ENCODE data around the gene PCED1B. TPM values are rescaled to one million over a fixed set of nuclear protein-coding genes. Genes with fewer than 3 reads are reported as not detected.

The PCED1B gene
- total RNA-seq, 1 donor from 2014 or later, result 7.6 TPM

DNA sequence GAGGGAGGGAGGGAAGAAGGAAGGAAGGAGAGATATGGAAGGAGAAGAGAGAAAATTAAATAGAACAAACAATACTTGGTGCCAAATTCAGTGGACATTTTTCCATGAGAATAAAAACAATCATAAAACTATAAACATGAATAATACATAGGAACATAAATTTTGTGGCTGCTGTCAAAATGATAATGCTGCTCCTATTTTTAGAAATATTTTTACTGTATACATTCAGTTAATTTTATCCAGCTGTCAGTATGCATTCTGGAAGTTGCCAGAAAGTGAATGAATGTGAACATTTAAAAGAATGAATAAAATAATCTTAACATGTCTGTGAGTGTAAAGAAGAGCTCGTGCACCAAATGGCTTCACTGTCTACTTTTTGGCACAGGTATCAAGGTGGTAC is 13.9 kb upstream of the PCED1B start:
- H3K27me3 ChIP-seq, result no peaks in the 10 kb centered on the region
- TF ChIP-seq, protein P1, sequence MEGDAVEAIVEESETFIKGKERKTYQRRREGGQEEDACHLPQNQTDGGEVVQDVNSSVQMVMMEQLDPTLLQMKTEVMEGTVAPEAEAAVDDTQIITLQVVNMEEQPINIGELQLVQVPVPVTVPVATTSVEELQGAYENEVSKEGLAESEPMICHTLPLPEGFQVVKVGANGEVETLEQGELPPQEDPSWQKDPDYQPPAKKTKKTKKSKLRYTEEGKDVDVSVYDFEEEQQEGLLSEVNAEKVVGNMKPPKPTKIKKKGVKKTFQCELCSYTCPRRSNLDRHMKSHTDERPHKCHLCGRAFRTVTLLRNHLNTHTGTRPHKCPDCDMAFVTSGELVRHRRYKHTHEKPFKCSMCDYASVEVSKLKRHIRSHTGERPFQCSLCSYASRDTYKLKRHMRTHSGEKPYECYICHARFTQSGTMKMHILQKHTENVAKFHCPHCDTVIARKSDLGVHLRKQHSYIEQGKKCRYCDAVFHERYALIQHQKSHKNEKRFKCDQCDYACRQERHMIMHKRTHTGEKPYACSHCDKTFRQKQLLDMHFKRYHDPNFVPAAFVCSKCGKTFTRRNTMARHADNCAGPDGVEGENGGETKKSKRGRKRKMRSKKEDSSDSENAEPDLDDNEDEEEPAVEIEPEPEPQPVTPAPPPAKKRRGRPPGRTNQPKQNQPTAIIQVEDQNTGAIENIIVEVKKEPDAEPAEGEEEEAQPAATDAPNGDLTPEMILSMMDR (IDR thresholded peaks at IDR 0.05), result no peak
- H3K9me3 ChIP-seq, result no peaks in the 10 kb centered on the region
- H3K27ac ChIP-seq, result no peak overlapping the region
- H3K4me1 ChIP-seq, result peaks cover 4% of the 10 kb centered on the region
- intact Hi-C loops (cut with DNase I), result no loop called here
- H3K36me3 ChIP-seq, result no peaks in the 10 kb centered on the region
- ATAC-seq, result no peak
- DNase-seq, result no peak
- H3K4me3 ChIP-seq, result no peak overlapping the region

GRCh38 chr12:47066278-47067025 is 13.0 kb upstream of the PCED1B start:
- no peaks in the 10 kb centered on the region for H3K36me3 ChIP-seq
- no peak for DNase-seq
- H3K27me3 ChIP-seq, result no peaks in the 10 kb centered on the region
- intact Hi-C loops (cut with DNase I), result no loop called here
- no peak for ATAC-seq
- no peaks in the 10 kb centered on the region for H3K9me3 ChIP-seq
- no peak overlapping the region for H3K27ac ChIP-seq
- TF ChIP-seq, protein P1 (IDR thresholded peaks at IDR 0.05), result no peak
- peaks cover 4% of the 10 kb centered on the region for H3K4me1 ChIP-seq
- no peak overlapping the region for H3K4me3 ChIP-seq

DNA sequence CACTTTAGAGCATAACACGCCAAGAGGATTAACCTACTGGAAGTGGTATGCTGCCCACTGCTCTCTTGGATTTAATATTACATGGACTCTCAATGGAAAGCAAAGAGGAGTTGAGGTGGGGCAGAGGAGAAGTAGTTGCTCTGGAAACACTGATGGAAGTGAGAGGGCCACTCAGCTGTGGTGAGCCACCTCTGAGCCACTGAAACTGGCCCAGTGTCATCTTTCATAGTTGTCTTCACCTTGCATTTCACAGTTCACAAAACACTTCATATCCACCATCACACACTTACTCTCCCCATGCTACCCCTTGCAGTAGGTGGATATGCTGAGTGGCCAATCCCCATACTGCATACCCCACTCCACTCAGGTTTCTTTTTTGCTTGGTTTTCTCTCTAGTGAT is 12.2 kb upstream of the PCED1B start:
- H3K27ac ChIP-seq, result no peak overlapping the region
- intact Hi-C loops (cut with DNase I), result no loop called here
- H3K36me3 ChIP-seq, result no peaks in the 10 kb centered on the region
- ATAC-seq (no peak), DNase-seq (no peak)
- H3K4me1 ChIP-seq, result peaks cover 4% of the 10 kb centered on the region
- H3K4me3 ChIP-seq, result no peak overlapping the region
- no peaks in the 10 kb centered on the region for H3K27me3 ChIP-seq
- no peaks in the 10 kb centered on the region for H3K9me3 ChIP-seq
- TF ChIP-seq, protein P1 (IDR thresholded peaks at IDR 0.05), result no peak

- Histone ChIP-seq H3K27ac (no peak overlapping the region), H3K4me1 (peaks cover 4% of the 10 kb centered on the region), H3K36me3 (no peaks in the 10 kb centered on the region), H3K27me3 (no peaks in the 10 kb centered on the region), H3K4me3 (no peak overlapping the region), H3K9me3 (no peaks in the 10 kb centered on the region)
- DNase-seq, result no peak
- intact Hi-C loops (cut with DNase I), result no loop called here
- TF ChIP-seq, protein P1 (IDR thresholded peaks at IDR 0.05), result no peak
- no peak for ATAC-seq
Measured at GRCh38 chr12:47067771-47068431, 11.5 kb upstream of the PCED1B start.

DNA sequence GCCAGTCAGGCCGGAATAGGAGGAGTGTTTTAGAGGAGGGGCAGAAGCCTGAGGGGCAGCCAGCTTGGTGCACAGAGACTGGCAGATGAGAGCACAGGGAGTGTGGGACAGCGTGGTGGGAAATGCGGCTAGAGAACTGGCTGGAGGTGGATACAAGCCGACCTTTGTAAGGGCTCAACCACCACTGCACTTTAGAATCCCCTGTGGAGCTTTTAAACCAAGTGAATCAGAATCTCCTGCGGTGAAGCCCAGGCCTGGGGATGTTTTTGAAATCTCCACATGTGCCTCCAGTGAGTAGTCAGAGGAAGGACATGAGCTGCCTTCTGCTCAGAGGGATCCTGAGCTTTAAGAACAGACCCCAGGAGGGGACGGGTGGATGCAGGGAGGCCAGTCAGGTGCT is 10.9 kb upstream of the PCED1B start:
- no peak for DNase-seq
- Histone ChIP-seq H3K36me3 (no peaks in the 10 kb centered on the region), H3K4me3 (no peak overlapping the region), H3K27ac (no peak overlapping the region), H3K9me3 (no peaks in the 10 kb centered on the region), H3K4me1 (peaks cover 4% of the 10 kb centered on the region), H3K27me3 (no peaks in the 10 kb centered on the region)
- TF ChIP-seq, protein P1 (IDR thresholded peaks at IDR 0.05), result no peak
- ATAC-seq, result no peak
- intact Hi-C loops (cut with DNase I), result no loop called here
